Measurements from ENCODE around the gene ZNF683. TPM values are rescaled to one million over a fixed set of nuclear protein-coding genes. Genes with fewer than 3 reads are reported as not detected.

ZNF683 gene
- polyA plus RNA-seq, 3 donors, result 0.46 TPM; not detected in 2

DNA sequence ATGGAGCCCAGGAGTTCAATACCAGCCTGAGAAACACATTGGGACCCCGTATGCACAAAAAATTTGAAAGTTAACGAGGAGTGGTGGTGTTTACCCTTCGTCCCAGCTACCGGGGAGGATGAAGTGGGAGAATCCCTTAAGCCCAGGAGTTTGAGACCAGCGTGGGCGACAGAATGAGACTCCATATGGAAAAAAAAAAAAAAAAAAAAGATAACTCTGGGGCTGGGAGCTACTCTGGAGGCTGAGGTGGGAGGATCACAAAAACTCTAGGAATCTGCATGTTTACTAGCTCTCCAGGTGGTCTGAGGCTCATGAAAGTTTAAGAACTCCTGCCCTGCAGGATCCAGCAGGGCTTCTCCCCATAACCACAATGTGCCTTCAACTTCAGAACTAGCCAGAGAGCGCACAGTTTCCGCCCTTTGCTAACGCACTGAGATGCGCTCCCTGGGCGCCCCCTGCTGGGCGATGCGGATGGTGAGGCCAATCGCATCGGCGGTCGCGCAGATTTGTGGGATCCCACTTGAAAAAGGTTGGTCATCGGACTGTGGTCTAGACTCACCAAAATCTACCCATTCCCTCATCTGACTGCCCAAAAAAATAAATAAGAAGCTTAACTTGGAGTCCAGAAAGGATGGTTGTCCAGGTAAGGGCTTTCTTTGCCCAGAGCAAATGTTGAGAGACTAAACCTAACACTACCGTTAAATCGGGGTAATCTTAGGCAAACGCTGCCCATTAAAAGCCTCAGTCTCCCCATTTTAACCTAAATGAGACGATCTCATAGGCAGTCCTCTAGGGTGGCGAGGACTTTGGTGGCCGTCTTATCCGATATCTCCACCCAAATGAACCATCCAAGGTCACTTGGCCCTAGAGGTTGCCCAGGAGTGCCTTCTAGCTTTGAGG is 8.8 kb downstream of the ZNF683 start:
- no peak overlapping the region for H3K27ac ChIP-seq (ENCODE audit: low read depth, low read length)
- 29 to 35% (median 30%) methylated on average over 26 of the region's 26 CpGs for WGBS, 3 donors

DNA sequence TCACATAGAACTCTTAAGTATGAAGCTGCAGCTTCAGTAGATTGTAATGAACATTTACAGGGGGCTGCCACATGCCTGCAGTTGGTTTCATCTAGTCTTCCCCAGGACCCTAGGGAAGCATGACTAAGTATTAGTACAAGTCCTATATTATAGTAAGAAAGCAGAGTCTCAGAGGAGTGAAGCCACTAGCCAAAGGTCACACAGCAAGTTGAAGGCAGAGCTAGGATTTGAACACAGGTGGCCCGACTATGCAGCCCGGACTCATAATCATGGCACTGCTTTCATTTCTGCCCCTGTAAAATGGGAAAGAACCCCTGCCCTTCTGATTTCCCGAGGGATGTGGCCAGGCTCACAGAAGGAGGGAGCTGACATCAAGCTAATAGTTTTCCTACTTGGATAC is 10.2 kb downstream of the ZNF683 start:
- no peak overlapping the region for H3K27ac ChIP-seq (ENCODE audit: low read depth, low read length)
- WGBS, 3 donors, result 87 to 97% (median 89%) methylated on average over 3 of the region's 3 CpGs

DNA sequence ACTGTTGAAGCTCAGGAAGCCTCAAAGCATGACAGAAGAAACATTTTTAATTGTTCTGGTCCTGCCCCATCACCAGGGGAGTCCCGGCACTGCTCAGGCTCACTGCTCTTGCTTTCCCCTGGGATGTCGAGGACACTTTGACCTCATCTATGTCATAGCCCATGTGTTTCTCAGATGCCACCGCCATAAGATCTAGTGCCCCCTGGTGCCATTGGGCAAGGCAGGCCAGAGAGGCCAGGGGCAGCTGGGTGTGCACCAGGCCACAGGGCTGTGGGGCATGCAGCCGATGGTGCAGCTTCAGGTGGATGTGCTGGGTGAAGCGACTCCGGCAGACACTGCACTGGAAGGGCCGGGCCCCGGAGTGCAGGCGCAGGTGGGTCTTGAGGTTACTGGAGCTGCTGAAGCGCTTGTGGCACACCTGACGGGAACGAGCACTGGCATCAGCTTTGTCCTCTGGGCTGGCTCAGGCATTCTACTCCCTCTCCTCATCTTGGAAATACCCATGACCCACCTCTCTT is 10.9 kb downstream of the ZNF683 start:
- H3K27ac ChIP-seq (ENCODE audit: low read depth, low read length), result no peak overlapping the region
- 86 to 89% (median 88%) methylated on average over 11 to 12 of the region's 12 CpGs for WGBS, 3 donors

DNA sequence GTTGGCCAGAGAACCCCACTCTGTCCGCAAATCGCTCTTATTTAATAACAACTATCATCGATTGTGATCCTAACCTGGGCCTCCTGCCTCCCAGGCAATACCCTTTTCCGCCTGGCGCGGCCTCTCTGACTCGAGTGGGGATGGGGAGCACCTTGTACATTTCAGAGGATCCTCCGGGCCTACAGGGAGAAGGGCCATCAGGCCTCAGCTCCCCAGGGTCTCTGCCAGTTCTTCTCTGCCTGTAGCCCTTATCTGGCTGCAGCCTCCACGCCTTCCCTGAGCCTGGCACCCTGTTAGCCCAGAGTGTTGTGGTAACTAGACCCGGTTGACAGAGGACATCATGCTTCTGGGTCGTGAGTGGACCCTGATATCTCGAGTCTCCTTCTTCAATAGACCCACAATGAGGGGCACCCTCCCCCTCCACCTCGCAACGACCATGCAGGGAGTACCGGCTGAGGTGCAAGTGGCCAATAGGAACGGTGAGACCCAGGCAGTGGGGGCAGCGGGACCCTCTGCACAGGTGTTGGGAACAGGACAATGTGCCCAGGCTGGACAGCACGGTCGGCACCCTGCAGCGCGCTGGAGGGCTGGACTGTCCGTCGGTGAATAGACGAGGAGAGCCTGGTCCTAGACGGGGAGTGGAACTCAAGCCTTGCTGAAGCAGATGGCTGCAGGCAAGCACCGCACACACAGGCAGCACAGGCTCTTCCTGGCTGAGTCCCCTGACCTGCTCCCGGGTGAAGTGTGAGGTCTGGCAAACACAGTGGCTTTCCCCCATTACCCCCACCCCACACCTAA is 11.5 kb downstream of the ZNF683 start:
- 51 to 66% (median 57%) methylated on average over 27 of the region's 27 CpGs for WGBS, 3 donors

DNA sequence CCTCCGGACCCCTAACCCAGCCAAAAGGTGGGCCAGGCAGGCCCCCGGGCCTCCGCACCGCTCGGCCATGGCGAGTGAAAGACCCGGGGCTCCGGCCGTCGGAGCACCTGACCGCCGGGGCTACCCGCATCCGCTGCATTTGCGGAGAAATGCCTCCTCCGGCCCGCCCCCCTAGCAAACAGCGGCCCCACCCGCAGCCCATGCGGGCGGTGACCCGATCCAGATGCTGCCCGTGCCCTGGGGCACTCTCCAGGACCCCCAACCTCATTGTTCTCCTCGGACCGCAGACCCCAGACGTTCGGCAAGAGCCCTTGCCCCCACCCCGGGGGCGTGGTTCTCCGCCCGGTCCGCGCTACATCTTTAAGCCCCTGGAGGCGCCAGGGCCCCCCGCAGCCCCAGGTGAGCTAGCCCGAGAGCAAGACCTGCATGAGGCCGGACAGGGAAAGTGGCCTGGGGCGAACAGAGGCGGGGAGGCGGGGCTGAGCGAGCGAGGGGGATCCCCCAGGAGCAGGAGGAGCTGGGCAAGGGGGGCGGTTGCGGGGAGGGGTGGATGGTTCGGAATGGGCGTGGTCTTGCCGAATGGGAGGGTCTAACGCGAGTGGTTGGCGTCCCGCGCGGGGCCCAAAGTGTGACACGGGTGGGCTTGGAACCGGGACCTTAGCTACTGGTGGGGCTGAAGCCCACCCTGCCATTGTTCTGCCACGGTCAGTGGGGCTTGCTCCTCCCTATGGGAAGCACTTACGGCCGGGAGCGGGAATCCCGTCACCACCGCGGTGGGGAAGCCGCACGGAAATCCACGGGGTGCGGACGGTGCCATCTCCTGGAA is 12.4 kb downstream of the ZNF683 start:
- 3% methylated on average over 66 to 67 of the region's 67 CpGs for WGBS, 3 donors
- H3K27ac ChIP-seq (ENCODE audit: low read depth, low read length), result no peak overlapping the region

More for the DNA sequence above, 11.5 kb downstream of the ZNF683 start:
- H3K27ac ChIP-seq (ENCODE audit: low read depth, low read length), result no peak overlapping the region

DNA sequence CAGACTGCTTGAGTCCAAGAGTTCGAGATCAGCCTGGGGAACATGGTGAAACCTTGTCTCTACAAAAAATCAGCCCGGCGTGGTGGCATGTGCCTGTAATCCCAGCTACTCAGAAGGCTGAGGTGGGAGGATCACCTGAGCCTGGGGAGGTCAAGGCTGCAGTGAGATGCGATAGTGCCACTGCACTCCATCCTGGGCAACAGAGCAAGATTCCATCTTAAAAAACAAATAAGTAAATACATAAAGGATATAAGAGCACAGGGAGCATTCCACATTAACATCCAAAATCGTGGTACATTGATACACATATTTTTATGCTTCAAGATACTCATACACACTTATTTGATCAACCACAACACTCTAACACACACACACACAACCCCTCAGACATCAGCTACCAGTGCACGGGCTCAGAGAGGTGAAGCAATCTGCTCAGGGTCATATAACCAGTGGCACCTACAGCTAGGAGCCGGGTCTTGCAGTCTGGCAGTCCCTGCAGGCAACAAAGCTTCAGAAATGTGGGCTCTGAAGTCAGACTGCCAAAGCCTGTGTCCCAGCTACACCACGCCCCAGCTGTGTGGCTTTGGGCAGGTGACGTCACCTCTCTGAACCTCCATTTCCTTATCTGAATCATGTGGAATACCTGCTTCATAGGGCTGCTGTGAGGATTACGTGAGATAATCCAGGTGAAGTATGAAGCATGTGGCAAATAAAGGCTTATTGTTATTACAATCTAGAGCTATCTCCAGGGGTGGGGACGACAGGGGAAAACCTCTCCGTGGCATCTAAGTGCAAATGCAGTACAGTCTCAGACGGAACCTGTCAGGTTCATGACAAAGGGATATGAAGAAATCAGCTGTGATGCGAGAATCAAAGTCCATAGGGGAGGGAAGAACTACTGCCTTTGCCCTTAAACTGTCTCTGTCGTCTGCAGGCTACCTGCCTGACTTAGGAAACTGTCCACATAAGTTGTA is 13.9 kb downstream of the ZNF683 start:
- WGBS, 3 donors, result 38 to 59% (median 55%) methylated on average over 15 of the region's 15 CpGs
- H3K27ac ChIP-seq (ENCODE audit: low read depth, low read length), result no peak overlapping the region

DNA sequence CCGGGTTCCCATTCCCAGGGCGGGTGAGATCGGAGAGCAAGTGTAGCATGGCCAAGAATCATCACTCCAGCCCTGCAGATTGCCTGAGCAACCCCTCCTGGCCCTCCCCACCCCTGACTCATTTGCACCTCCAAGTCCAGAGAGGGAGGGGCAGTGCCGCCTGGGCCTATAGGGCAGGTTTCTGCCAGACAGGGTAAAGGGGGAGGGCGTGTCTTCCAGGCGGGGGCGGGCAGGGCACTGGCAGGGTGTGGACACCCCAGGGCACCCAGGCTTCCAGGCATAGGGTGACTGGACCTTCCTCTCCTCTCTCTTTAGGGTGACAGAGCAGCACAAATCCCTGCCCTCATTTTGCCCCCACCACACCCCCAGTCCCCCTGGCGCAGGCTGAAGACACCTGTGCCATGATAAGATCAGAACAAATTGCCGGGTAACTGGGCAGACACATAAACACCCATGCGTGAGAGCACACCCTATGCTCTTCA is 15.4 kb downstream of the ZNF683 start:
- WGBS, 3 donors, result 77 to 85% (median 83%) methylated on average over 10 of the region's 10 CpGs

DNA sequence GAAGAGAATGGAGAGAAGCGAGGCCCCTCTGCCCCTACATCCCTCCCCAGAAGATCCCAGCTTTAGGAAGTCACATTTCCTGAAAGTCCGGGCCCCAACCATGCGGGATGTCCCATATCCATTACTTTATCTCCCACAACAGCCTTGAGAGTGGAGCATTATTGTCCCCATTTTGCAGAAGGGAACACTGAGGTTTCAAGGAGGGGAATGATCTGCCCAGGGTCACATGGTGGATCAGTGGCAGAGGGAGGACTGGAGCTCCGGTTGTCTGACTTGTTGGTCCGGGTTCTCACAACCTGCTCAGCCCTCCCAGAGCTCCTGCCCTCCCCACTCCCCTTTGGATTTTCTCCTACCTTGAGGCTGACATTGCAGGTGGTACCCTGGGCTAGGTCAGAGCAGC is 16.4 kb downstream of the ZNF683 start:
- 85 to 91% (median 86%) methylated on average over 5 of the region's 5 CpGs for WGBS, 3 donors

More for the DNA sequence above, 15.4 kb downstream of the ZNF683 start:
- H3K27ac ChIP-seq (ENCODE audit: low read depth, low read length), result no peak overlapping the region

DNA sequence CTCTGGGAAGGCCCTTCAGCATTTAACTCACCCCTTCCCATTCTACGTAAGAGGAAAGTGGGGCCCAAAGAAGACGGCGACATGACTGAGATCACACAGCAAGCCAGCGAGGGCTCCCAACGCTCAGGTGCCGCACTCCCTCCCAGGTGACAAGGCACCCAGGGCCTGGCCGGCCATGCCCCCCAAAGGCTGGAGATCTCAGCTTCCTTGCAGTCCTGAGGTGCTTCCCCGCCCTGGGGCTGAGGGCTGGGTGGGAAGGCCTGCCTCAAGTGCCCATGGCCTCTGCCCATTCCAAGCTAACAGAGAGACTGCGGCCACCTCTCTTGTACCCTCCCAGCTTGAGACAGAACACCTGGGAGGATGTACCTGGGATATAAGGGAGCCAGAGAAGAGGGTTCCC is 17.6 kb downstream of the ZNF683 start:
- 87 to 90% (median 90%) methylated on average over 9 of the region's 9 CpGs for WGBS, 3 donors
- H3K27ac ChIP-seq (ENCODE audit: low read depth, low read length), result no peak overlapping the region

More for the DNA sequence above, 16.4 kb downstream of the ZNF683 start:
- no peak overlapping the region for H3K27ac ChIP-seq (ENCODE audit: low read depth, low read length)

DNA sequence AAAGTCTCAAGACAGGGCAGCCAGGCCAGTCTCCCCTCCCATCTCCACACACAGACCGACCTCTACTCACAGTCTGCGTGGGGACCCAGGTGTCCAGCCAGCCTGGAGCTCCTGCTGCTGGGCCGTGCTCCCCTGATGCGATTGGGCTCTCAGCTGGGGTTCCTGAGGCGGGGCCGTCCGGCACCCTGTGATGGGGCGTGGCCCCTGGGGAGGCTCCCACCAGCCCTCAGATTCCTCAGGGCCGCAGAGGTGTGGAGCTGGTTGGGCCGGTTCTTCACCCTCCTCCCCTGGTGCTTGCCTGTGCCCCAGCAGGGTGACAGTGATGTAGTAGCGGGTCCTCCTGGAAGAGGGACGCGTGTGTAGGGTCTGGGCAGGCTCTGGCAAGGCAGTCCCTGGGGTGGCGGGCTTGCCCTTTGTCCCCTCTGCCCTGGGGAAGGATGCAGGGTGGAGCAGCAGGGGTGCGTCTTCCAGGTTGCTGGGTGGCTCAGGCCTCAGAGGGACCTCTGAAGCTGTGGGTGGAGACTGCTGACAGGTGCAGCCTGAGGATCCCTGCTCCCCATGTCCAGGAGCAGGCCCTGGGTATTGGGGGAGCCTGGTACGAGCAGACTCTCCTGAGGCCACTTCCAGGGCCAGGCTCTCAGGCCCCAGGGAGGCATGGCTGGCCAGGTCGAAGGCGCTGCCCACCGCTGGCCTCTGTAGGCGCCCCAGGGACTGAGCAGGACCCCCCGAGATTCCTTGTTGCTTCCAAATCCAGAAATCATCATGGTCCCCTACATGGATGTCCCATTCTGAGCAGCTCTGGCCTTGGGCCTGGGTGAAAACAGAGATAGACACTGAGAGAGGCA is 18.4 kb downstream of the ZNF683 start, which contains the start of gene CRYBG2:
Gene CRYBG2 (minus strand): TSS at position 155 of the 845 bp plus-strand sequence. CDS start 7,473 bp downstream, outside the sequence.
- no peak within 1 kb of the TSS for H3K27ac ChIP-seq (ENCODE audit: low read depth, low read length)
- 62 to 92% (median 85%) methylated on average over 18 to 21 of the region's 21 CpGs for WGBS, 3 donors

DNA sequence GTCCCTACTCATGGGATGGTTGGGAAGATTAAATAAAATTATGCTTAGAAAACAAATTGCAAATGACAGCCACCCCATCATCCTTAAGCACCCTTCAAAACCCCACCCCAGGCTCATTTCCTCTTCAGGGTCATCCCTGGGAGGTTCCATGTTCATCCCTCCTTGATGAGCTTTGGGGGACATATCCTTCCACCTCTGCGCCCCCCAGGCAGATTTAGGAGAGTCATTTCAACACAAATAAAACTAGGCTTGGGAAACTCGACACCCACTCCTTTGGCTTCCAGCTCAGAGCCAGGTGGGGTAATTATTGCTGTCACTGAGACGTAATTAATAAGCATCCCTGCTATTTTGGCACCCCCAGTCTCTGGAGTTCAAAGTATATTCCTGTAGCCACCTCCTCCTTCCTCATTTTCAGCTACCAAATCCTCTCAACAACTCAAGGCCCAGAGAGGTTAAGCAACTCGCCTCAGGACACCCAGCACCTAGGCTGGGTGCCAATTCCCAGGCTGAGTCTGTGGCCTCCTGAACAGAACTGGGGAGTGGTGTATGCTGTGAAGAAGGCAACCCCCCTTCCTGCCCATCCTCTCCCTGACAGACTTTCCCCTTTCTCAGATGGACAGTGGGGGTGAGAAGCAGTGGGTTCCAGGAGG is 19.2 kb downstream of the ZNF683 start:
- WGBS, 3 donors, result 55 to 95% (median 86%) methylated on average over 4 of the region's 4 CpGs
- no peak overlapping the region for H3K27ac ChIP-seq (ENCODE audit: low read depth, low read length)

DNA sequence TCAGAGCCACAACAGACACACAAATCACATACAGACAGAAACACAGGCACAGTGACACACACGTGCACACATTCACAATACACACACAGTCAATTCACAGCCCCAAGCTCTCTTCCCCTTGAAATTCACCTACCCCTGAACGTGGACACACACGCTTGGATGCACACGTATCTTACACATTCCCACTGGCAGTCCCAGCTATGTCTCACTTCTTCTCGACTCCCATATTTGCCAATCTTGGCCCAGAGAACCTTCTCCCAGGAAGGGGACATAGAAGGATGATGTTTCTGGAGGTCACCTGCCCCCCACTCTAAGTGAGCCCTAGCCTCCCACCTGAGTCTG is 20.2 kb downstream of the ZNF683 start:
- WGBS, 3 donors, result 85 to 92% (median 86%) methylated on average over 5 of the region's 5 CpGs
- H3K27ac ChIP-seq (ENCODE audit: low read depth, low read length), result no peak overlapping the region

DNA sequence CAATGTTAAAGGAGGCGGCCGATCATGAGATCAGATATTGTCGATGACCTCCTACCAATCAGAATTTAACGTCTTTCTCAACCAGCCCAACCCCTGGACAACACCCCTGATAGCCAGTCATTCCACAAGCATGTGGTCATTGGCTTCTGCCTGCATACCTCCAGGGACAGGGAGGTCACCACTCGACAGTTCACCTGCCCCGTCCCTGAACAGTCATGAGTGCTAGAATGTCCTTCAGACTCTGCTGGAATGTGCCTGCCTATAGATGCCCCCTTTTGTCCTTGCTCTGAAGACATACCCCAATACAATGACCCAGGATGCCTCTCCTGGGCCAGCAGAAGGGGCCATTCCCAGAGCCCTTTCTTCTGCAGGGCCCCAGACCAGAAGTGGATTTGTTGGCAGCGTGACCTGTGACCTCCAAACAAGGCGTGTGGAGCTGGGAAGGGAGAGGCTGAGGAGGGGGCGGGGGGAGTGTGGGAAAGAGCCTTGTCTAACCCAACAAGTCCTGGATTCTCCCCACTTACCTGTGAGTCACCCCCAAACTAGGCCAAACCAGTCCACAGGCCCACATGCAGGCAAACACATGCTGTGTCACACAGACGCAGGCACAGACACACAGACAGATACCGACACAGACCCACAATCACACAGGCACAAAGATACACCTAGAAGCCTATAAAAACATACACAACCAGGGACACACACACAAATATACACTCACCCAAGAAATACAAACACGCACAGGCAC is 20.8 kb downstream of the ZNF683 start:
- 86 to 93% (median 91%) methylated on average over 12 of the region's 12 CpGs for WGBS, 3 donors
- H3K27ac ChIP-seq (ENCODE audit: low read depth, low read length), result no peak overlapping the region

DNA sequence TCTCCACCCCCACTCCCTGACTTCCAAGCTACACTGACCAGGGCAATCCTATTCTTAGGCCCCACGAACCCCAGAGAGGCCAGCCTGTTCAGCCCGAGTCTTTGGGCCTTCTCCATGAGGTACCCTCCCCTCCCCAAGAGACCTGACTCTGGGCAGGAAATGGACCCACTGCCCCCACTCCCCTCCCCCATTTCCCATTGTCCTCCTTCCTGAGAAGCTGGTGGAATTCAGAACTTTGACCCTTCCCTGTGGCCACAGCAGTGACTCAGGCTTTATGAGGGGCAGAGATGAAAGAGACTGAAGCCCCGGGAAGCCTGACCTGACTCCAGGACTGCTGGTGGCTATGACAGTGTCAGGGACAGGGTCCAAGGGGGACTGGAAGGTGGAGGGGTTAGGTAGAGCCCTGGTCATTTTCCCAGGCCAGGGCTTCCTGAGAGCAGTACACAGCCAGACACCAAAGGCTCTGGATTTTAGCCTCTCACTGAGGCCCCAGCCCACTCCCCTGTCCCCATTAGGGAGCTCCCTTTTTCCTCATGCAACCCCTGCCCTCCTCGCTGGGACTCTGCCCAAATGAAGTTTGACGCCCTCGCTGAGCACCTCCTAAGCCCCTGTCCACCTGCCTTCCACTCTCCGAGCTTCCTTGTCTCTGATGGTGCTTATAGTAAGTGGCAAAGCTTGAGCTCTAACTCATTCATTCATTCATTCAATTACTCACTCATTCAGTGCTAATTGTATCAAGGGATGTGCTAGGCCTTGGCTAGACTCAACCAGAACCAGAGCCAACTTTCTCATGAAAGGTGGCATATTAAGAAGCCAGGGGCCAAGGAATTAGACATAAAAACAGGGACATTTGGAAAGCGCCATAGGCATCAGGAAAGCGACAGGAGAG is 21.6 kb downstream of the ZNF683 start:
- no peak overlapping the region for H3K27ac ChIP-seq (ENCODE audit: low read depth, low read length)
- 75 to 83% (median 78%) methylated on average over 9 of the region's 9 CpGs for WGBS, 3 donors
